Activated T-helper 17 cell treated with anti-CD3 and anti-CD28 coated beads, Interleukin-2, amount 50 U/mL, for 72 hours (primary cell): Measurements from ENCODE around the gene RPS25. TPM values are rescaled to one million over a fixed set of nuclear protein-coding genes. Genes with fewer than 3 reads are reported as not detected.
A peak's percentile ranks its signal among the peaks of the same experiment; 100 is the strongest.
"Not testable (repeated sequence)": the region's sequence is repeated elsewhere in the genome, so short reads cannot be mapped to it uniquely, and the experiment has no call there.

Source experiments
- ATAC-seq: fragments of 150-1000 bp; cut with Tn5 transposase; replicated peaks from 2 replicates; pipeline ENCODE4 v1.10.0; 2021; ENCODE audit warnings: mild to moderate bottlenecking, moderate library complexity
- H3K27ac Mint-ChIP-seq: one replicate; pipeline ENCODE4 v1.8.0; 2022; ENCODE audit warnings: mixed read lengths
- H3K27me3 Mint-ChIP-seq: one replicate; pipeline ENCODE4 v1.8.0; 2022; ENCODE audit warnings: mixed read lengths
- H3K36me3 Mint-ChIP-seq: one replicate; pipeline ENCODE4 v1.8.0; 2022; ENCODE audit warnings: low read depth, mild to moderate bottlenecking, mixed read lengths
- H3K4me1 Mint-ChIP-seq: one replicate; pipeline ENCODE4 v1.8.0; 2022; ENCODE audit warnings: mixed read lengths
- H3K4me3 Mint-ChIP-seq: one replicate; pipeline ENCODE4 v1.8.0; 2022; ENCODE audit warnings: mild to moderate bottlenecking, mixed read lengths
- H3K9me3 Mint-ChIP-seq: one replicate; pipeline ENCODE4 v1.8.0; 2022; ENCODE audit warnings: mixed read lengths
- total RNA-seq, 2 donors: library from RNA; stranded (reverse); gene quantifications; one replicate each; pipeline ENCODE4 v1.2.3, GENCODE V29; 2022

RPS25 gene
- total RNA-seq, 2 donors from 2014 or later: 1,597 to 2,232 TPM

- peaks cover 100% of the 10 kb centered on the region for H3K36me3 Mint-ChIP-seq
- no peaks in the 10 kb centered on the region for H3K27me3 Mint-ChIP-seq
- peak overlapping the region; percentile 63 for H3K27ac Mint-ChIP-seq
- peaks cover 34% of the 10 kb centered on the region for H3K4me1 Mint-ChIP-seq
- no peaks in the 10 kb centered on the region for H3K9me3 Mint-ChIP-seq
- ATAC-seq: no peak
- no peak overlapping the region for H3K4me3 Mint-ChIP-seq
These were observed 30.9 kb upstream of the RPS25 start for GRCh38 chr11:119049081-119049480.

GRCh38 chr11:119048644-119049043 lies 30.5 kb upstream of the RPS25 start:
- peak overlapping the region; percentile 63 for H3K27ac Mint-ChIP-seq
- H3K36me3 Mint-ChIP-seq: peaks cover 97% of the 10 kb centered on the region
- H3K27me3 Mint-ChIP-seq: no peaks in the 10 kb centered on the region
- no peak overlapping the region for H3K4me3 Mint-ChIP-seq
- H3K9me3 Mint-ChIP-seq: no peaks in the 10 kb centered on the region
- H3K4me1 Mint-ChIP-seq: peaks cover 30% of the 10 kb centered on the region
- ATAC-seq: no peak

- Mint-ChIP-seq H3K4me3 (no peak overlapping the region), H3K9me3 (no peaks in the 10 kb centered on the region), H3K27ac (peak overlapping the region; percentile 7), H3K27me3 (no peaks in the 10 kb centered on the region), H3K36me3 (peaks cover 83% of the 10 kb centered on the region), H3K4me1 (peaks cover 18% of the 10 kb centered on the region)
- peak; percentile 71 for ATAC-seq
These were observed 29.1 kb upstream of the RPS25 start for GRCh38 chr11:119047205-119047604.

- Mint-ChIP-seq H3K4me3 (no peak overlapping the region), H3K36me3 (peaks cover 75% of the 10 kb centered on the region), H3K27me3 (no peaks in the 10 kb centered on the region), H3K9me3 (no peaks in the 10 kb centered on the region), H3K4me1 (peaks cover 15% of the 10 kb centered on the region), H3K27ac (no peak overlapping the region)
- ATAC-seq: no peak
These were observed 28.3 kb upstream of the RPS25 start for GRCh38 chr11:119046489-119046888.

- Mint-ChIP-seq H3K27me3 (no peaks in the 10 kb centered on the region), H3K27ac (peak overlapping the region; percentile 38), H3K36me3 (peaks cover 58% of the 10 kb centered on the region), H3K4me1 (peaks cover 8% of the 10 kb centered on the region), H3K9me3 (no peaks in the 10 kb centered on the region), H3K4me3 (no peak overlapping the region)
- ATAC-seq: no peak
These were observed 26.6 kb upstream of the RPS25 start for GRCh38 chr11:119044708-119045107.

GRCh38 chr11:119042927-119043326 lies 24.8 kb upstream of the RPS25 start:
- H3K36me3 Mint-ChIP-seq: peaks cover 40% of the 10 kb centered on the region
- no peak overlapping the region for H3K4me3 Mint-ChIP-seq
- no peak for ATAC-seq
- H3K4me1 Mint-ChIP-seq: no peaks in the 10 kb centered on the region
- H3K27ac Mint-ChIP-seq: no peak overlapping the region
- H3K9me3 Mint-ChIP-seq: no peaks in the 10 kb centered on the region
- H3K27me3 Mint-ChIP-seq: no peaks in the 10 kb centered on the region

GRCh38 chr11:119041821-119042514 lies 23.8 kb upstream of the RPS25 start:
- no peak overlapping the region for H3K4me3 Mint-ChIP-seq
- peak; percentile 76 for ATAC-seq
- no peaks in the 10 kb centered on the region for H3K27me3 Mint-ChIP-seq
- no peaks in the 10 kb centered on the region for H3K9me3 Mint-ChIP-seq
- no peak overlapping the region for H3K27ac Mint-ChIP-seq
- H3K4me1 Mint-ChIP-seq: no peaks in the 10 kb centered on the region
- peaks cover 30% of the 10 kb centered on the region for H3K36me3 Mint-ChIP-seq

- H3K36me3 Mint-ChIP-seq, ATAC-seq, H3K4me1 Mint-ChIP-seq, H3K27me3 Mint-ChIP-seq, H3K4me3 Mint-ChIP-seq, H3K9me3 Mint-ChIP-seq, H3K27ac Mint-ChIP-seq: not testable (repeated sequence)
These were observed 21.3 kb upstream of the RPS25 start for GRCh38 chr11:119039471-119039870.

GRCh38 chr11:119038884-119039283 lies 20.7 kb upstream of the RPS25 start:
- Mint-ChIP-seq H3K27ac (no peak overlapping the region), H3K4me3 (no peak overlapping the region), H3K36me3 (no peaks in the 10 kb centered on the region), H3K27me3 (no peaks in the 10 kb centered on the region), H3K4me1 (no peaks in the 10 kb centered on the region), H3K9me3 (no peaks in the 10 kb centered on the region)
- no peak for ATAC-seq

GRCh38 chr11:119034813-119035212 lies 16.7 kb upstream of the RPS25 start:
- H3K27ac Mint-ChIP-seq: no peak overlapping the region
- no peaks in the 10 kb centered on the region for H3K36me3 Mint-ChIP-seq
- no peak for ATAC-seq
- H3K27me3 Mint-ChIP-seq: no peaks in the 10 kb centered on the region
- H3K4me1 Mint-ChIP-seq: no peaks in the 10 kb centered on the region
- H3K9me3 Mint-ChIP-seq: no peaks in the 10 kb centered on the region
- no peak overlapping the region for H3K4me3 Mint-ChIP-seq

GRCh38 chr11:119033421-119033820 lies 15.3 kb upstream of the RPS25 start:
- ATAC-seq, H3K27ac Mint-ChIP-seq, H3K27me3 Mint-ChIP-seq, H3K36me3 Mint-ChIP-seq, H3K4me1 Mint-ChIP-seq, H3K4me3 Mint-ChIP-seq, H3K9me3 Mint-ChIP-seq: not testable (repeated sequence)

- Mint-ChIP-seq H3K27me3 (no peaks in the 10 kb centered on the region), H3K36me3 (peaks cover 14% of the 10 kb centered on the region), H3K9me3 (no peaks in the 10 kb centered on the region), H3K4me1 (peaks cover 7% of the 10 kb centered on the region), H3K27ac (peak overlapping the region; percentile 41), H3K4me3 (no peak overlapping the region)
- ATAC-seq: no peak
These were observed 13.8 kb upstream of the RPS25 start for GRCh38 chr11:119031912-119032280.

GRCh38 chr11:119030329-119031047 lies 12.3 kb upstream of the RPS25 start, which contains the start of gene SLC37A4:
Gene SLC37A4, minus strand, starts transcription at chr11:119030877.
- Mint-ChIP-seq H3K4me3 (peak within 1 kb of the TSS; percentile 84), H3K27ac (peak within 1 kb of the TSS; percentile 78), H3K9me3 (no peaks in the 10 kb centered on the region), H3K27me3 (no peaks in the 10 kb centered on the region), H3K4me1 (peaks cover 9% of the 10 kb centered on the region), H3K36me3 (peaks cover 24% of the 10 kb centered on the region)
- peak; percentile 93 for ATAC-seq

GRCh38 chr11:119030029-119030328 lies 11.8 kb upstream of the RPS25 start:
- Mint-ChIP-seq H3K27me3 (no peaks in the 10 kb centered on the region), H3K9me3 (no peaks in the 10 kb centered on the region), H3K4me3 (peak overlapping the region; percentile 84), H3K36me3 (peaks cover 29% of the 10 kb centered on the region), H3K4me1 (peaks cover 14% of the 10 kb centered on the region), H3K27ac (peak overlapping the region; percentile 78)
- ATAC-seq: peak; percentile 8

GRCh38 chr11:119029340-119030028 lies 11.3 kb upstream of the RPS25 start:
- H3K27ac Mint-ChIP-seq: peak overlapping the region; percentile 78
- peaks cover 34% of the 10 kb centered on the region for H3K36me3 Mint-ChIP-seq
- peak overlapping the region; percentile 84 for H3K4me3 Mint-ChIP-seq
- H3K4me1 Mint-ChIP-seq: peaks cover 16% of the 10 kb centered on the region
- H3K27me3 Mint-ChIP-seq: no peaks in the 10 kb centered on the region
- no peaks in the 10 kb centered on the region for H3K9me3 Mint-ChIP-seq
- peak; percentile 35 for ATAC-seq
